ENCODE data around the gene ESRRA.

DNA sequence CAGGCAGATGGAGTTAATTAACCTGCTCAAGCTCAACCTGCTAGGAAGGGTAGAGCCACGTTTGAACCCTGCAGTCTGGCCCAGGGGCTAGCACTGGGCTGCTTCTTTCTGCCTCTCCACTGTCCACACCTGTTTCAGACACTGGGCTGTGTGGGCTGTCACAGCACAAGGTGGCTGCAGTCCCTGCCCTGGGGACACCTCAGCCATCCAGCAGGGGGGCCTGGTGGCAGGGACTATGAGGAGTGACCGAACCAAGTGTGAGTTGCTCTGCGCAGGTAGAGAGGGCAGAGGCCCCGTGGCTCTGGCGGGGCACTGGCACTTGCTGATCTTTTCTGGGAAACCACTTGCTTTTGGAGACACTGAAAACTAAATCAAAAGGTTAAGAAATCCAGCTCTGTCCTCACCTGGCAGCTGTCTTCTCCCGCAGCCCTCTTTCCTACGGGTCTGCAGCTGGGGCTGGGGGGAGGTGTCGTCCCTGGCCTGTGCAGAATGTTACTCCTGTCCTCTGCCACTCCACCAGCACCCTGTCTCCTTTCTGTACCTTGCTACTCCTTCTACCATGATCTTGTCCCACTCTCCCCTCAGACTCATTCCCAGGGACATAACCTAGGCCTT is 26.6 kb upstream of the ESRRA start:
- no peak for TF ChIP-seq POLR2A (IDR thresholded peaks at IDR 0.05)
- TF ChIP-seq CTCF (IDR thresholded peaks at IDR 0.05): no peak
- TF ChIP-seq POLR2AphosphoS5 (IDR thresholded peaks at IDR 0.05): no peak
- no peak for TF ChIP-seq EP300 (IDR thresholded peaks at IDR 0.05)
